Ascending aorta (tissue), 2 donors: ENCODE data around the gene ZNF341. TPM values are rescaled to one million over a fixed set of nuclear protein-coding genes. Genes with fewer than 3 reads are reported as not detected.

Source experiments
- DNase-seq, 2 donors: peaks; one replicate each; pipeline ENCODE4 v3.0.0-alpha.2; 2019; ENCODE audit warnings: low spot score in 2 of 2
- H3K27ac ChIP-seq, 2 donors: fragments of 200-600 bp; sonication (generic); one replicate each; pipeline ENCODE4 v1.5.1; 2016 to 2017; ENCODE audit warnings: mild to moderate bottlenecking in 1 of 2
- H3K27me3 ChIP-seq: fragments of 200-600 bp; sonication (generic); one replicate; pipeline ENCODE4 v1.5.1; 2017
- H3K36me3 ChIP-seq, 2 donors: fragments of 200-600 bp; sonication (generic); one replicate each; pipeline ENCODE4 v1.5.1; 2016
- H3K4me1 ChIP-seq, 2 donors: fragments of 200-600 bp; sonication (generic); one replicate each; pipeline ENCODE4 v1.5.1; 2016 to 2017; ENCODE audit warnings: mild to moderate bottlenecking in 1 of 2
- H3K4me3 ChIP-seq, 2 donors: fragments of 200-600 bp; sonication (generic); one replicate each; pipeline ENCODE4 v1.5.1; 2016 to 2017; ENCODE audit warnings: mild to moderate bottlenecking in 1 of 2
- H3K9me3 ChIP-seq, 2 donors: fragments of 200-600 bp; sonication (generic); one replicate each; pipeline ENCODE4 v1.5.1; 2016
- CTCF ChIP-seq, 3 experiments: fragments of 200-600 bp in 2 of 3; fragments of 450-650 bp in 1 of 3; sonication (generic) in 2 of 3; IDR thresholded peaks; one replicate each; pipeline ENCODE4 v1.5.1; 2016 to 2019; ENCODE audit warnings: antibody characterized with exemption in 3 of 3, mild to moderate bottlenecking in 1 of 3, moderate library complexity in 1 of 3
- intact Hi-C: fragments of 100-400 bp; cut with DNase I; formaldehyde crosslinking; loops from one replicate; pipeline ENCODE4 v1.15.1; 2023
- total RNA-seq: library from RNA; depleted of rRNA; stranded (reverse); fragments of >200 nt; gene quantifications from one replicate; pipeline ENCODE4 v1.1.0, GENCODE V29; 2016

ZNF341 gene
- total RNA-seq, 1 donor from 2014 or later: 4.5 TPM

GRCh38 chr20:33709398-33709797 lies 22.4 kb upstream of the ZNF341 start:
- no peak for DNase-seq
- Histone ChIP-seq H3K27me3 (no peaks in the 10 kb centered on the region), H3K27ac (no peak overlapping the region), H3K4me1 (no peaks in the 10 kb centered on the region), H3K9me3 (no peaks in the 10 kb centered on the region), H3K4me3 (no peak overlapping the region), H3K36me3 (peaks cover 21 to 51% of the 10 kb centered on the region in 2 donors)
- intact Hi-C loops: no loop called here
- no peak for TF ChIP-seq CTCF (IDR thresholded peaks at IDR 0.05)

GRCh38 chr20:33709905-33710541 lies 21.8 kb upstream of the ZNF341 start:
- no peak for TF ChIP-seq CTCF (IDR thresholded peaks at IDR 0.05)
- Histone ChIP-seq H3K27me3 (no peaks in the 10 kb centered on the region), H3K9me3 (no peaks in the 10 kb centered on the region), H3K27ac (no peak overlapping the region), H3K4me1 (no peaks in the 10 kb centered on the region), H3K4me3 (no peak overlapping the region), H3K36me3 (peaks cover 25 to 56% of the 10 kb centered on the region in 2 donors)
- intact Hi-C loops: no loop called here
- DNase-seq: no peak

GRCh38 chr20:33710681-33711445 lies 20.9 kb upstream of the ZNF341 start:
- no peak overlapping the region for H3K4me3 ChIP-seq
- no peaks in the 10 kb centered on the region for H3K9me3 ChIP-seq
- no peak for TF ChIP-seq CTCF (IDR thresholded peaks at IDR 0.05)
- peaks cover 25 to 55% of the 10 kb centered on the region in 2 donors for H3K36me3 ChIP-seq
- no peaks in the 10 kb centered on the region for H3K27me3 ChIP-seq
- no peak for DNase-seq
- intact Hi-C loops: no loop called here
- H3K27ac ChIP-seq: no peak overlapping the region
- H3K4me1 ChIP-seq: no peaks in the 10 kb centered on the region

GRCh38 chr20:33711446-33711738 lies 20.4 kb upstream of the ZNF341 start:
- peaks cover 25 to 50% of the 10 kb centered on the region in 2 donors for H3K36me3 ChIP-seq
- no peak for TF ChIP-seq CTCF (IDR thresholded peaks at IDR 0.05)

GRCh38 chr20:33713865-33714367 lies 17.9 kb upstream of the ZNF341 start:
- Histone ChIP-seq H3K4me3 (no peak overlapping the region), H3K27ac (no peak overlapping the region), H3K4me1 (no peaks in the 10 kb centered on the region), H3K36me3 (peaks cover 18 to 40% of the 10 kb centered on the region in 2 donors), H3K9me3 (no peaks in the 10 kb centered on the region), H3K27me3 (no peaks in the 10 kb centered on the region)
- no peak for DNase-seq
- intact Hi-C loops: no loop called here
- no peak for TF ChIP-seq CTCF (IDR thresholded peaks at IDR 0.05)

More at GRCh38 chr20:33711446-33711738, 20.4 kb upstream of the ZNF341 start:
- H3K4me3 ChIP-seq: no peak overlapping the region
- H3K27ac ChIP-seq: no peak overlapping the region
- no peaks in the 10 kb centered on the region for H3K27me3 ChIP-seq
- no peaks in the 10 kb centered on the region for H3K4me1 ChIP-seq
- no peak for DNase-seq
- no peaks in the 10 kb centered on the region for H3K9me3 ChIP-seq
- intact Hi-C loops: no loop called here
